GM18873 (cell line): ENCODE results near the gene SIX1.

Source experiments
- ATAC-seq: cut with Tn5 transposase; IDR thresholded peaks from one replicate; pipeline ENCODE4 v1.9.1; 2021; ENCODE audit warnings: mild to moderate bottlenecking, moderate library complexity, moderate number of reproducible peaks; ENCODE audit not compliant: unreplicated experiment, low FRiP score

Gene SIX1

DNA sequence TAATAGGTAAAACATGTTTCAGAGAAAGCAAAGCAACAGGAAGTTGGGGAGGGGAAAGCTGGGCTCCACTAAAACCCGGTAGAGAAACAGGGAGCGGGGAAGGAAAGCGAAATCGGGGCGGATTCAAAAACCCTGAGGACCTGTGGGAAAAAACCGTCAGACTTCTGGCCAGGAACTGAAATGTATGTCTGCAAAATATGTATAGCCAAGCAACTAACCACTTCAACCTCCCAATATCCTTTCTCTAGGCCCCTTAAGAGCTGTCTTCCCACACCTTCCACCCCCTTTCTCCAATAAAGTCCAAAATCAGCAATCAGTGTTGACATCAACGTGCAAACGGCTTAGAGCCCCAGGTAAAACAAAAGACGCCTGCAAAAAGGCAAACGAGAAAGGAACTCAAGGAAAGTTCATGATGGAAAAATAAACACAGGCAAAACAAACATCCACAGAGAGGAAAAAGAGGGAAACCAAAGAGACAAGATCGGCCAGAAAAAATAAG, 32.8 kb downstream of the SIX1 start:
- ATAC-seq = no peak

DNA sequence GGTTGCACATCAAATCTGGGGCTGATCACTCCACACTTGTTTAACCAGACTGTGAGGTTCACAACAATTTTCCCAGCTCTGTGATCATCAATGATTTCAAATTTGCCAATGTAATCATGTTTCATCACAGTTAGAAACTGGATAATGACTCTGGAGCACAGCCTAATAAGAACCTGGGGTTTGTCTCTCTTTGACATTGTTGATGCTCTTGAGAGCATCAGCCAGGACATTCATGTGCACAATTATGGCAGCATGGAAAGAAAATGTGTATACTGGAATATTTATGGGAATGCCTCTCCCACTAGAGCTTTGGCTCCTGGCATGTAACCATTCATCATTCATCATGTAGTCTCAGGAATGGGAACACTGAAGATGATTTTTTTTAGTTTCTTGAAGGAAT, 47.0 kb downstream of the SIX1 start:
- no peak for ATAC-seq

DNA sequence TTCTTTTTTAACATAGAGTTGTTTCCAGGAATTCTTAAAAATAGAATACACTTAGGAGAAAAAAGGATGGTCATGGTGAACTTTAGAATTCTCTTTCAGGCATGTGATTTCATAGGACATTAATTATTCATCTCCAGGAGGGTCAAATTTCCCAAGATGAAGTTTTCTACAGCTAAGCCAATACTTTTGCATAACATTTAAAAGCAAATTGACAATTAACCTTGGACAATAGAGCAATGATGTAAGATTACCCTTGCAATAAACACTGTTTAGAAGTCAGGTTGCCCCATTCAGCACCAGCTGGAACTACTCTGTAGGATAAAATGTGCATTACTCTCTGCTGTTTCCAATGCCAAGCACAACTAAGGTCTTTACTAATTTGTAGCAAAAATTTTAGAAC, 49.5 kb downstream of the SIX1 start:
- no peak for ATAC-seq

DNA sequence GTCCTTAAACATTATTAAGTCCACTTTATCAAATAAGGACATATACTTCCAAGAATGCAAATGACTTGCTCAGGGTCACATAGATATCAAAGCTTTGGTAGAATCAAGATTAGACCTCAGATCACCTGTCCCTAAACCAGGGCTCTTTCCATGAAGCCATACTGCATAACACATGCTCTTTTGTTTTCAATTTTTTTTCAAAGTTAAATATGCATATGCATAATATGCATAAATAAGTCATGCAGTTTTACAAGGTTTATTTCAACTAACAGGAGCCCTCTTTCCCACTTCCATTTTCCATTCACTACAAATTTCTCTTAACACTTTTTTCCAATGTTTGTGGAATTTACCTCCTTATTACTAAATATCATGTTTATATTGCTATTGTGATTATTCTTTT, 53.1 kb downstream of the SIX1 start:
- ATAC-seq = no peak

DNA sequence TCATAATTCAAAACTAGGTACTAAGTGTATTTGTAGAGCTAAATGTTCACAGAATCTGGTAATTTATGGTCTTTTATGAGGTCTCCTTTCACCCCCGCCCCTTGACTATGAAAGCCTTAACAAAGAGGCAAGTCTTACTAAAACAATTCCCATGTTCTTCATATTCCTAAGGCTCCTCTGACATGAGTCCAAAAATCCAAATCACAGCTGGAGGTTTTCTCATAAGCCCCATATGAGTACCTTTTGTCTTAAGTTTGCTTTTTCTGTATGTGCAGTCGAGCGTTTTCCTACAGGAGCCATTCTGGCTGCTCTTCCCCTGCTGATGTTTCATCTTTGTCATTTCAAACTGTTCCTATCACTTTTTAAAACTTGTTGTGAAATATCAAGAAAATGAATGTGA, 55.2 kb downstream of the SIX1 start:
- ATAC-seq = no peak
